HCT116 (cell line): ENCODE results near the gene GRIP1. TPM values are rescaled to one million over a fixed set of nuclear protein-coding genes. Genes with fewer than 3 reads are reported as not detected.

Experiments used
- ATAC-seq: fragments of 200-7000 bp; cut with Tn5 transposase; 2 replicates; pipeline ENCODE4 v1.9.1; 2020; ENCODE audit warnings: mild to moderate bottlenecking, moderate library complexity
- BruUV-seq: library from RNA; stranded (reverse); fragments of 400-500 nt; replicated peaks from 2 replicates; lab custom pipeline; 2021; lab: Mats Ljungman, UMichigan
- CTCF ChIA-PET: fragments of 300-600 bp; sonication (Branson Sonifier 250); formaldehyde crosslinking; loops from one replicate; lab custom pipeline; 2021; ENCODE audit warnings: antibody characterized with exemption; lab: Charles Lee
- POLR2A ChIA-PET: fragments of 300-600, 350-600 bp; sonication (Branson Sonifier 250); formaldehyde crosslinking; loops from one replicate; lab custom pipeline; 2021; ENCODE audit warnings: antibody characterized with exemption; lab: Charles Lee
- RAD21 ChIA-PET, 2 experiments: fragments of 300-600 bp; sonication (Branson Sonifier 250); formaldehyde crosslinking; loops; one replicate each; lab custom pipeline; 2023; ENCODE audit warnings: low total read pairs in 2 of 2; ENCODE audit not compliant: uncharacterized antibody in 2 of 2, unreplicated experiment in 2 of 2, low non-redundant PET in 1 of 2; lab: Charles Lee
- DNase-seq: peaks from one replicate; pipeline ENCODE4 v3.0.0-alpha.2; 2010; ENCODE audit warnings: low read depth, low spot score
- H2AFZ ChIP-seq: fragments of 200-600 bp; shearing (Covaris generic), sonication (generic); 2 replicates; pipeline ENCODE4 v1.6.1; 2017; ENCODE audit warnings: low read depth, mixed run types, mixed read lengths, antibody characterized with exemption, low read length; ENCODE audit not compliant: poor library complexity, severe bottlenecking
- H3K27ac ChIP-seq: 2 replicates; pipeline ENCODE4 v1.5.1; 2012; ENCODE audit warnings: low read depth, low read length
- H3K27me3 ChIP-seq: fragments of 200-600 bp; sonication (generic); 2 replicates; pipeline ENCODE4 v1.6.1; 2016; ENCODE audit warnings: mixed run types, low read length, mixed read lengths; ENCODE audit not compliant: insufficient read depth
- H3K36me3 ChIP-seq, 2 experiments: fragments of 200-500 bp in 1 of 2; fragments of 200-600 bp in 1 of 2; sonication (Bioruptor generic) in 1 of 2; sonication (generic) in 1 of 2; 2 replicates each; pipeline versions ENCODE4 v1.5.1 to v1.6.1; 2014 to 2016; ENCODE audit warnings: low read length in 2 of 2, inconsistent platforms in 1 of 2, mixed read lengths in 1 of 2, mixed run types in 1 of 2; ENCODE audit not compliant: insufficient read depth in 2 of 2, control insufficient read depth in 1 of 2
- H3K4me1 ChIP-seq, 2 experiments: fragments of 200-600 bp in 1 of 2; sonication (generic) in 1 of 2; 2 replicates each; pipeline versions ENCODE4 v1.5.1 to v1.6.1; 2012 to 2017; ENCODE audit warnings: low read length in 2 of 2, inconsistent platforms in 1 of 2, mild to moderate bottlenecking in 1 of 2, mixed read lengths in 1 of 2, mixed run types in 1 of 2, moderate library complexity in 1 of 2; ENCODE audit not compliant: insufficient read depth in 2 of 2, control insufficient read depth in 1 of 2
- H3K4me2 ChIP-seq: fragments of 200-600 bp; sonication (generic); 2 replicates; pipeline ENCODE4 v1.6.1; 2017; ENCODE audit warnings: mixed run types, low read length, mixed read lengths
- H3K4me3 ChIP-seq, 2 experiments: fragments of 200-600 bp in 1 of 2; sonication (generic) in 1 of 2; replicated peaks in 1 of 2; 2 replicates each; pipeline ENCODE4 v1.5.1; 2011 to 2016; ENCODE audit warnings: low read length in 2 of 2, control low read depth in 1 of 2, low read depth in 1 of 2, mild to moderate bottlenecking in 1 of 2, mixed read lengths in 1 of 2, mixed run types in 1 of 2
- H3K79me2 ChIP-seq: fragments of 200-600 bp; sonication (generic); 2 replicates; pipeline ENCODE4 v1.6.1; 2017; ENCODE audit warnings: mild to moderate bottlenecking, mixed run types, low read length, moderate library complexity, mixed read lengths; ENCODE audit not compliant: insufficient read depth
- H3K9ac ChIP-seq: fragments of 200-600 bp; sonication (generic); 2 replicates; pipeline ENCODE4 v1.6.1; 2016; ENCODE audit warnings: low read length, mixed read lengths
- H3K9me2 ChIP-seq: fragments of 200-600 bp; sonication (generic), shearing (Covaris generic); 2 replicates; pipeline ENCODE4 v1.6.1; 2017; ENCODE audit warnings: mixed run types, mild to moderate bottlenecking, moderate library complexity; ENCODE audit not compliant: insufficient read depth
- H3K9me3 ChIP-seq, 2 experiments: fragments of 200-500 bp in 1 of 2; fragments of 200-600 bp in 1 of 2; sonication (Bioruptor generic) in 1 of 2; sonication (generic) in 1 of 2; 2 replicates each; pipeline ENCODE4 v1.6.1; 2014 to 2017; ENCODE audit warnings: low read length in 2 of 2, mixed read lengths in 2 of 2, inconsistent platforms in 1 of 2, low read depth in 1 of 2, mild to moderate bottlenecking in 1 of 2, mixed run types in 1 of 2, moderate library complexity in 1 of 2; ENCODE audit not compliant: control insufficient read depth in 1 of 2, insufficient read depth in 1 of 2
- H4K20me1 ChIP-seq: fragments of 200-600 bp; sonication (generic), shearing (Covaris generic); 2 replicates; pipeline ENCODE4 v1.6.1; 2017; ENCODE audit warnings: mixed run types, mild to moderate bottlenecking, moderate library complexity; ENCODE audit not compliant: insufficient read depth
- SIN3A ChIP-seq: IDR thresholded peaks from 2 replicates; pipeline ENCODE4 v1.6.1; 2012; ENCODE audit warnings: low read depth
- intact Hi-C: fragments of 100-400 bp; cut with micrococcal nuclease; formaldehyde crosslinking; loops from 2 replicates; pipeline ENCODE4 v1.10.0; 2022
- total RNA-seq: library from RNA; stranded (reverse); gene quantifications from one replicate; pipeline ENCODE4 v1.2.1, GENCODE V29; 2021; ENCODE audit not compliant: unreplicated experiment
- TF ChIP-seq, protein P1 (sequence below): IDR thresholded peaks from 2 replicates; pipeline ENCODE4 v1.6.1; 2012; ENCODE audit warnings: low read depth

Gene GRIP1
- total RNA-seq, 1 experiment from 2014 or later, result not detected

DNA sequence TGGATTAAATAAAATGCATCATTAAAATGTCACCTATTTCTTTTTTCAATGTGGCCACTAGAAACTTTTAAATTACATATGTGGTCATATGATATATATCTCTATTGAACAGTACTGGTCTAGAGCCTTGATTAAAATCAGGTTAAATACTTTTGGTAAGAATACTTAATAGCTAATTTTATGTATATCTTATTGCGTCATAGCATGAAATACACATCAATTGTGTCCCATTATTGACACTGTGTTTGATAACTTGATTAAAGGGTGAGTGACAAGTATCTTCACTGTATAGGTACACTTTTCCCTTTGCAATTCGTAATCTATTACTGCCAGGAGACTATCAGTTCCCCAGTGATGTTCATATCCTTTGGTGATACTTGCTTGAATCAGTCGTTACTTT is 381.0 kb downstream of the GRIP1 start:
- Histone ChIP-seq H3K4me2 (no peak overlapping the region), H3K9me3 (no peaks in the 10 kb centered on the region), H3K9me2 (no peaks in the 10 kb centered on the region), H3K36me3 (no peaks in the 10 kb centered on the region), H3K27ac (no peak overlapping the region), H3K79me2 (no peaks in the 10 kb centered on the region), H3K4me1 (peaks cover 3 to 5% of the 10 kb centered on the region in 2 experiments; a peak in 2 of 4 replicates), H4K20me1 (no peaks in the 10 kb centered on the region), H3K4me3 (no peak overlapping the region), H3K9ac (no peak overlapping the region), H3K27me3 (no peaks in the 10 kb centered on the region), H2AFZ (no peak overlapping the region)
- no peak for ATAC-seq
- RAD21 ChIA-PET, result no interaction called here
- POLR2A ChIA-PET, result no interaction called here
- TF ChIP-seq SIN3A, result no peak
- TF ChIP-seq, protein P1, sequence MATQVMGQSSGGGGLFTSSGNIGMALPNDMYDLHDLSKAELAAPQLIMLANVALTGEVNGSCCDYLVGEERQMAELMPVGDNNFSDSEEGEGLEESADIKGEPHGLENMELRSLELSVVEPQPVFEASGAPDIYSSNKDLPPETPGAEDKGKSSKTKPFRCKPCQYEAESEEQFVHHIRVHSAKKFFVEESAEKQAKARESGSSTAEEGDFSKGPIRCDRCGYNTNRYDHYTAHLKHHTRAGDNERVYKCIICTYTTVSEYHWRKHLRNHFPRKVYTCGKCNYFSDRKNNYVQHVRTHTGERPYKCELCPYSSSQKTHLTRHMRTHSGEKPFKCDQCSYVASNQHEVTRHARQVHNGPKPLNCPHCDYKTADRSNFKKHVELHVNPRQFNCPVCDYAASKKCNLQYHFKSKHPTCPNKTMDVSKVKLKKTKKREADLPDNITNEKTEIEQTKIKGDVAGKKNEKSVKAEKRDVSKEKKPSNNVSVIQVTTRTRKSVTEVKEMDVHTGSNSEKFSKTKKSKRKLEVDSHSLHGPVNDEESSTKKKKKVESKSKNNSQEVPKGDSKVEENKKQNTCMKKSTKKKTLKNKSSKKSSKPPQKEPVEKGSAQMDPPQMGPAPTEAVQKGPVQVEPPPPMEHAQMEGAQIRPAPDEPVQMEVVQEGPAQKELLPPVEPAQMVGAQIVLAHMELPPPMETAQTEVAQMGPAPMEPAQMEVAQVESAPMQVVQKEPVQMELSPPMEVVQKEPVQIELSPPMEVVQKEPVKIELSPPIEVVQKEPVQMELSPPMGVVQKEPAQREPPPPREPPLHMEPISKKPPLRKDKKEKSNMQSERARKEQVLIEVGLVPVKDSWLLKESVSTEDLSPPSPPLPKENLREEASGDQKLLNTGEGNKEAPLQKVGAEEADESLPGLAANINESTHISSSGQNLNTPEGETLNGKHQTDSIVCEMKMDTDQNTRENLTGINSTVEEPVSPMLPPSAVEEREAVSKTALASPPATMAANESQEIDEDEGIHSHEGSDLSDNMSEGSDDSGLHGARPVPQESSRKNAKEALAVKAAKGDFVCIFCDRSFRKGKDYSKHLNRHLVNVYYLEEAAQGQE, result no peak
- intact Hi-C loops, result no loop called here
- DNase-seq, result no peak
- CTCF ChIA-PET, result no interaction called here
- no TSS peak for BruUV-seq
